GM18499 (cell line): ENCODE data around the gene OST4.
A peak's percentile ranks its signal among the peaks of the same experiment; 100 is the strongest.

ENCODE experiments used
- ATAC-seq: cut with Tn5 transposase; IDR thresholded peaks from one replicate; pipeline ENCODE4 v1.9.1; 2021; ENCODE audit warnings: moderate number of reproducible peaks; ENCODE audit not compliant: insufficient read depth, unreplicated experiment

Gene OST4

DNA sequence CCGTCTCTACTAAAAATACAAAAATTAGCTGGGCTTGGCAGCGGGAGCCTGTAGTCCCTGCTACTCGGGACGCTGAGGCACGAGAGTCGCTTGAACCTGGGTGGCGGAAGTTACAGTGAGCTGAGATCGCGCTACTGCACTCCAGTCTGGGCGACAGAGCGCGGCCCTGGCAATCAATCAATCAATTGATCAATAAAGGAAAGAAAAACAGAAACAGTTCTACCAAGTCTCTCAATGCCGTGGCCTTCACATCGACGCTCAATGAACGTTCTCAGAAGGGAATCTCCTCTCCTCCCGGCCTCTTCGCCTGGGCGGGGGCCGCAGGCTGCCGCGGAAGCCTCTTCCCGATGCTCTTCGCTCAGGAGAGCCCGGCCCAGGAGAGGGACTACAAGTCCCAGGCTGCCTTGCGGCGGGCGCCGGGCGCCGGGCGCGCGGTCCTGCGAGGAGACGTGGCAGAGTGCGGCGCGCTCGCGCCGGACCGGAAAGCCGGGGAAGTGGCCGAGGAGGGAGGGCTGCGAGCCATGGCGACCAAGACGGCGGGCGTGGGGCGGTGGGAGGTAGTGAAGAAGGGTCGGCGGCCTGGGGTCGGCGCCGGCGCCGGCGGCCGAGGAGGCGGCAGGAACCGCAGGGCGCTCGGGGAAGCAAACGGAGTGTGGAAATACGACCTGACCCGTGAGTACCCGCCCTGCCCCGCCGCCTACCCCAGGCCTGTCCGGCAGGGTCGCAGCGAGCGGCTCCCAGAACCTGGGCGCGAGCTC, 38.8 kb downstream of the OST4 start, which contains the start of gene TMEM214:
Gene TMEM214 (plus strand): TSS at position 471 of the 758 bp plus-strand sequence. CDS start 51 bp downstream, at position 522.
- peak; percentile 59 for ATAC-seq

DNA sequence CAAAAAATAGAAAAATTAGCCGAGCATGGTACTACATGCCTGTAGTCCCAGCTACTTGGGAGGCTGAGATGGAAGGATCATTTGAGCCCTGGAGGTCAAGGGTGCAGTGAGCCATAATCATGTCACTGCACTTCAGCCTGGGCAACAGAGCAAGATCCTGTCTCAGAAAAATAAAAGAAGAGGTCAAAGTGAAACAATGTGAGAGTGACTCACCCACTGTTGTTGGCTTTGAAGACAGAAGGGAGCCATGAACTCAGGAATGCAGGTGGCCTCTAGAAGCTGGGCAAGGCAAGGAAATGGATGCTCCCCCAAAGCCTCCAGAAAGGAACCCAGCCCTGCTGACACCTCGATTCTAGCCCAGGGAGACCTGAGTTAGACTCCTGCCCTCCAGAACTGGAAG, 42.4 kb downstream of the OST4 start:
- no peak for ATAC-seq

DNA sequence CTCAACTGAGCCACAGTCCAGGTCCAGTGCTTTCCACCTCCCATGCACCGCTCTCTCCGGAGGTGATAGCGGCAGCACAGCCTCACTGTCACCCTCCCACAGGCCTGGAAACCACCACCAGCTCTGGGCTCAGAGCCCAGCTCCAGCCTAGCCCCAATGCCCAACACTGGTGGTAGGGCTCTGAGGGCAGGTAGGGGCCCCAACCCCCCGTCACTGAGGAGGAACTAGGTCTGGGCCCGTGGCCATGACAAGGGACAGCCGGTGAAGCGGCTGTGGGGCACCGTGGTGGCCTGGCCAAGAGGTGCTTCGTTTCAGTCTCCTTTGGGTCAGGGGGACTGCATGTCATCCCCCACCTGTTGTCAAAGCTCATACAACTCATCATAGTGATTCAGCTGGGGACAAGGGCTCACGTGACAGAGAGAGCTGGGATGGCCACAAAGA, 44.2 kb downstream of the OST4 start:
- no peak for ATAC-seq

DNA sequence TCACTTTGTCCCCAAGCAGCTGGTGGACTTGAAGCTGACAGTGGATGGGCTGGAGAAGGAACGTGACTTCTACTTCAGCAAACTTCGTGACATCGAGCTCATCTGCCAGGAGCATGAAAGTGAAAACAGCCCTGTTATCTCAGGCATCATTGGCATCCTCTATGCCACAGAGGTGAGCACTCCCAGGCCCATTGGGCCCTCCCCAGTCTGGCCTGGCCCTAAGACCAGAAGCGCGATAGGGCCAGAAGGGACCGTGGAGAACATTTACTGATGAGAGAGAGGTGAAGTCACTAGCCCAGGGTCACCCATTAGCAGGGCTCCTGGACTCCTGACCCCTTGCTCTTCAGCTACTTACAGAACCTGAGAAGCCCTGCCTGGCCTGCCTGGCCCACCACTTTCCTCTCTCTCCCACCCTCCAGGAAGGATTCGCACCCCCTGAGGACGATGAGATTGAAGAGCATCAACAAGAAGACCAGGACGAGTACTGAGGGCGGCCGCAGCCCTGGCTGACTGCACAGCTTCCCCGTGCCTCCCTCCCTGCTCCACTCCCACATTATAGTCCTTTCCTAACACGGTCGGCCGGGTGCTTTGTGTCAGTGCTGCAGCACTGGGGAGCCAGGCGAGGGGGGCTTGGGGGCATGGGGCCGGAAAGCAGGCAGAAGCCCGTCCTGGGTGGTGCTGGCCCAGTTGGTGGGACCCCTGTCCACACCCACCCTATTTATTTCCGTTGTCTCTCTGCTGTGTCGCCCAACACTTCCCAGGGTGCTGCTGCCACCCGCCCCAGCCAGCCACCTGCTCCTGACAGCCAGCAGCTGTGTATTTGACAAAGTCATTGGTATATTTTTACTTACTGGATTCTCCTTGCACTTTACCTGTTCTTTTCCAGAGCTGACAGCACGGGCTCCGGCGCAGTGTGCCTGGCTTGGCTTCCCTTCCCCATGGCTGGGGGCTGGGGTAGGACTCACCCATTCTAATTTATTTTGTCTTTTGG, 45.3 kb downstream of the OST4 start:
- no peak for ATAC-seq

DNA sequence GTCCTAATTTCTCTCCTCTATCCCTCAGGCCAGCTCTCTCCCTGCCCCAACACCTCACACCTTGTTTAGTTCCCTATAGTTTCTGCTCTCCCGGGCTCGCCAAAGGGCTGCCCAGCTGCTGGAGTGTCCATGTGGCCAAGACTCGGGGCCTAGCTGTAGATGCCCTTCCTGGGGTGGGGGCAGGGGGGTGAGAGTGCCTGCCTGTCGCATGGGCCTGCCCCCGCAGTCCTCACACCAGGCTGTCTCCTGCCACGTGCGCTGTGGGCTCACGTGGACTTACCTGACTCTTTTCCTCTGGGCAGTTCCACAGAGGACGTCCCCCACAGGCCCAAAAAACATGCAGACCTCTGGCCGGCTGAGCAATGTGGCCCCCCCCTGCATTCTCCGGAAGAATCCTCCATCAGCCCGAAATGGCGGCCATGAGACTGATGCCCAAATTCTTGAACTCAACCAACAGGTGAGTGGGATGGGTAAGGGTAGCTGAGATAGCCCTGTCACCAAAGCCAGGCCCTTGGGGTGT, 46.1 kb downstream of the OST4 start:
- ATAC-seq: no peak

DNA sequence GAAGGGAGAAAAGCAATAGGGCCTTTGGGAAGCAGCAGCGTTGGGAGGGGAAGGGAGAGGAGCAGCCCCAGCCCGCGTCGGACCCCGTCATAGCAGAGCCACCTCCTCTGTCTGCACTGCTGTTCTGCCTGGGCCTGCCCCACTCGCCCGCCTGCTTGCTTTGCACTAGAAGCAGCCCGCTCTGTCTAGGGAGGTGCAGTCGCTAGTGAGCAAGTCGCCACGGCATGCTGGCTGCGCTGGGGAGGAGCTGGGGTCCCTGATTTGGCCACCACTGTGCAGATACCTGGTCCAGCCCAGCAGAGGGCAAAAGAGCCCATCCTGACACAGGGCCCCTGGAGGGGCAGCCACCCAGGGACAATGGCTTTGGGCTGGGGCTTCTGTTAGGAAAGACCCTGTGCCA, 46.6 kb downstream of the OST4 start:
- no peak for ATAC-seq

DNA sequence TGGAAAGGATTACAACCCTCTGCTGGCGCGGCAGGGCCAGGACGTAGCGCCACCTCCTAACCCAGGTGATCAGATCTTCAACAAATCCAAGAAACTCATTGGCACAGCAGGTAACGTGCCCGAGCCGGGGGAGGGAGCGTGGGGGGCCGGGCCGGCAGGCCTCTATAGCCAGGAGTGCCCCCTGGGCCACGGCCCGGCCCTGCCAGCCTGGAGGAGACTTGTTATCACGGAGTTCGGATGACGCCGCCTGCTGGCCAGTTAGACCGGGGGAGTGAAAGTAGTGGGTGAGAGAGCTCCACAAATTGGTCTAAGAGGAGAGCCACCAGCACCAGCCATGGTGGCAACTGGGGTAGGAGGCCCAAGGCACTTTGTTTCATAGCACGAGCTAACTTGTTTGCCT, 47.3 kb downstream of the OST4 start:
- no peak for ATAC-seq

DNA sequence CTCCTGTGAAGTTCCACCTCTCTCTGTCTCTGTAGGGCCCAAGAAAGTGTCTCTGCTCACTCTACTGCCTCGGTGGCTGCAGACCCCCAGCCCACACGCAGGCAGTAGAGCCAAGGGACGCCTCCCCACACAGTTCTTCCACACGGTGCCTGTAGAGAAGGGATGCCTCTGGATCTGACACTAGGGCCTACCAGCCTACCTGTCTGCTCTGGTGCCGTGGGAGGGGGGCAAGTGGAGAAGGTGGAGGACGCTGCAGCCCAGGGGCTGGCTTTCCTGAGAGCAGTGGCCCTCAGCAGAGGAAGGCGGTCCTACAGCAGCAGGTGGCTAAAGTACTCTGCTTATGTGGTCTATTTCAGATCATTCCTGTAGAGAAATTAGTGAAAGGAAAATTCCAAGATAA, 47.7 kb downstream of the OST4 start:
- no peak for ATAC-seq

DNA sequence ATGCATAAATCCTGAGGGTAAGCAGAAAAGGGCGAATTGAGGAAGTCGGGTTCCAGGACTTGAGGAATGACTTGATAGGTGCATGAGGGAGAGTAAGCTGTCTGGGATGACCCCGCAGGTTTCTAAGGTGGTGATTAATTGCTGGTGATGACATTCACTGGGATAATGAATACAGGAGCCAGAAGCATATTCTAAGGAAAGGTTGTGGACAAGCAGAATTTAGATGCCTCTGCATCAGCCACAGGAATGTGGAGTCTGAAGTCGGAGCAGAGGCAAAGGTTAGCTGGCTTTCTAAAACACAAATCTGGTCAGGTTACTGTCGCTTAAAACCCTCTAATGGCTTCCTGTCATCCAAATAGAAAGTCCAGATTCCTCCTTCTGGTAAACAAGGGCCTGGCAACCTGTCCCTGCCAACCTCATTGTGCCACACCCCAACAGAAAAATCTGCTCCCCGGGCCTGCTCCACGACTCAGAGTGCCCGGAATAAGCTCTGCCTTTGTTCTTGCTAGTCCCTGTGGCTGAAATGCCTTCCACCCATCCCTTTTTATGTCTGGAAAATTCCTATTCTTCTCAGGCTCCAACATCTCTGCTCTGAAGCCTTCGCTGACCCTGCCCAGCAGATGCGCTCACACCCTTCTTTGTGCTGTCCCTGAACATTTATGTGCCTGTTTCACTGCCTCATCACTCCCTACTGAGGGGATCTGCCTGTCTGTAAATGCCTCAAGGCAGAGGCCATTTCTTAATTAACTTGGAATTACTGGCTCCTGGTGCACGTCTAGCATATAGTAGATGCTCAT, 50.0 kb downstream of the OST4 start:
- no peak for ATAC-seq
